Adrenal gland (tissue), 5 donors: ENCODE results near the gene OR4F15.

Experiments used
- POLR2A ChIP-seq, 2 donors: fragments of 450-650 bp; IDR thresholded peaks; one replicate each; pipeline ENCODE4 v1.6.1; 2017; ENCODE audit warnings: antibody characterized with exemption in 2 of 2, mild to moderate bottlenecking in 2 of 2, moderate library complexity in 1 of 2
- TF ChIP-seq, protein P1 (sequence below), 6 experiments: fragments of 450-650 bp in 4 of 6; fragments of 200-600 bp in 2 of 6; sonication (generic) in 1 of 6; IDR thresholded peaks; 1 replicate in 5 of 6; 2 replicates in 1 of 6; pipeline versions ENCODE4 v1.5.1 to v1.8.0; 2016 to 2021; ENCODE audit warnings: antibody characterized with exemption in 6 of 6, mild to moderate bottlenecking in 2 of 6, moderate library complexity in 1 of 6
- donor health status: DM: no; HTN: no; CAD: no.

DNA sequence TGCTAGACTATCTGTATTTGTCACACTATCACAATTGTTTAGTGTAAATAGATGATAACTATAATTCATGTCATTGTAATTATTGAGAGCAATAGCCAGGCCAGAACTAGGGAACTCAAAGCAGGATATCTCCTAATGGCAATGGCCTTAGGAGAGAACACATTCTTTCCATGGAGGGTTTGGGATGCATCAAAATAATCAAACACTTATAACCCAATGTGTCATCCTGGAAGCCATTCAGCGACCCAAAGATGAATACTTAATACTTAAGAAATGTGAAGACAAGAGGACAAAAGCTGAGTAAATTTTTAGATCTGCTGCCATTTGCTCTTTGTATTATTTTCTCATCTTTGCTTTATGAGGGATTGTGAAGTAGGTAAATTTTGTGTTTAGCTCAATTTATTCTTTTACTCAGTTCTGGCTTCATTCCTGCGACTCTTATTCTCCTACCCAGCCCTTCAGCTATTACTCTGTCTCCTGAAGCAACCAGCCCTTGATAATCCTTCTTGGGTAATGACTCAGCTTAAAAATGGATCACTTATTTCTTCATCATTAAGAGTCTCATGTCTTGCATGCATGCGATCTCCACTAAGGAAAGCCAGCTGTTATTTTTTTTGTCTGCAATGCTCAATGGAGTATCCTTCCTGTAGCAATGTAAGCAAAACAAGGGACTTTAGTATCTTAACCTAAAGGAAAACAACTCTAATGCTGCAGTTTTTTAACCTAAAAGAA, 2.0 kb downstream of the OR4F15 start:
- TF ChIP-seq, protein P1, sequence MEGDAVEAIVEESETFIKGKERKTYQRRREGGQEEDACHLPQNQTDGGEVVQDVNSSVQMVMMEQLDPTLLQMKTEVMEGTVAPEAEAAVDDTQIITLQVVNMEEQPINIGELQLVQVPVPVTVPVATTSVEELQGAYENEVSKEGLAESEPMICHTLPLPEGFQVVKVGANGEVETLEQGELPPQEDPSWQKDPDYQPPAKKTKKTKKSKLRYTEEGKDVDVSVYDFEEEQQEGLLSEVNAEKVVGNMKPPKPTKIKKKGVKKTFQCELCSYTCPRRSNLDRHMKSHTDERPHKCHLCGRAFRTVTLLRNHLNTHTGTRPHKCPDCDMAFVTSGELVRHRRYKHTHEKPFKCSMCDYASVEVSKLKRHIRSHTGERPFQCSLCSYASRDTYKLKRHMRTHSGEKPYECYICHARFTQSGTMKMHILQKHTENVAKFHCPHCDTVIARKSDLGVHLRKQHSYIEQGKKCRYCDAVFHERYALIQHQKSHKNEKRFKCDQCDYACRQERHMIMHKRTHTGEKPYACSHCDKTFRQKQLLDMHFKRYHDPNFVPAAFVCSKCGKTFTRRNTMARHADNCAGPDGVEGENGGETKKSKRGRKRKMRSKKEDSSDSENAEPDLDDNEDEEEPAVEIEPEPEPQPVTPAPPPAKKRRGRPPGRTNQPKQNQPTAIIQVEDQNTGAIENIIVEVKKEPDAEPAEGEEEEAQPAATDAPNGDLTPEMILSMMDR (IDR thresholded peaks at IDR 0.05): no peak
- no peak for TF ChIP-seq POLR2A (IDR thresholded peaks at IDR 0.05)
